Measurements from ENCODE around the gene UBE2K. TPM values are rescaled to one million over a fixed set of nuclear protein-coding genes. Genes with fewer than 3 reads are reported as not detected.

Gene UBE2K
- total RNA-seq, 2 experiments from 2014 or later = 35.9 to 41.3 TPM

- TF ChIP-seq CTCF (IDR thresholded peaks at IDR 0.05) = no peak
- ChIA-PET CTCF (no interaction called here), POLR2A (no interaction called here)
- DNase-seq (no peak), ATAC-seq (ENCODE audit: poor library complexity) (no peak)
- no peaks in the 10 kb centered on the region for H3K4me1 ChIP-seq (ENCODE audit: insufficient read depth, low read length)
- H3K4me3 ChIP-seq (ENCODE audit: low read length) = no peak overlapping the region
- no peaks in the 10 kb centered on the region for H3K9me3 ChIP-seq (ENCODE audit: control insufficient read depth in 1 of 2, insufficient read depth in 1 of 2, low read length in 2 of 2)
- peaks cover 81% of the 10 kb centered on the region for H3K36me3 Mint-ChIP-seq (ENCODE audit: low read depth)
- peaks cover 29% of the 10 kb centered on the region for H3K36me3 ChIP-seq (ENCODE audit: insufficient read depth, low read length)
- peaks cover 8% of the 10 kb centered on the region for H3K4me1 Mint-ChIP-seq (ENCODE audit: low read depth)
- H3K4me3 Mint-ChIP-seq = no peak overlapping the region
- intact Hi-C loops (cut with DNase I, micrococcal nuclease) = loop anchor here in 1 of 2 experiments (10.0 kb wide), 1 partner anchor 55 kb away; the partner anchor contains the start of gene UBE2K
- no peak overlapping the region for H3K27ac Mint-ChIP-seq
- H3K27me3 Mint-ChIP-seq = no peaks in the 10 kb centered on the region
- no peak overlapping the region for H3K27ac ChIP-seq (ENCODE audit: low read depth in 1 of 2, low read length in 2 of 2)
- no peaks in the 10 kb centered on the region for H3K27me3 ChIP-seq (ENCODE audit: control insufficient read depth in 1 of 2, insufficient read depth in 2 of 2, low read length in 2 of 2)
- no peaks in the 10 kb centered on the region for H3K9me3 Mint-ChIP-seq
These were observed 52.3 kb downstream of the UBE2K start for GRCh38 chr4:39750216-39750615.

GRCh38 chr4:39754309-39754708, 56.4 kb downstream of the UBE2K start:
- Histone ChIP-seq H3K4me1 (ENCODE audit: insufficient read depth, low read length) (no peaks in the 10 kb centered on the region), H3K4me3 (ENCODE audit: low read length) (no peak overlapping the region), H3K27me3 (ENCODE audit: control insufficient read depth in 1 of 2, insufficient read depth in 2 of 2, low read length in 2 of 2) (no peaks in the 10 kb centered on the region), H3K36me3 (ENCODE audit: insufficient read depth, low read length) (peaks cover 34% of the 10 kb centered on the region), H3K27ac (ENCODE audit: low read depth in 1 of 2, low read length in 2 of 2) (no peak overlapping the region), H3K9me3 (ENCODE audit: control insufficient read depth in 1 of 2, insufficient read depth in 1 of 2, low read length in 2 of 2) (no peaks in the 10 kb centered on the region)
- ATAC-seq (ENCODE audit: poor library complexity) (no peak), DNase-seq (no peak)
- POLR2A ChIA-PET = no interaction called here
- Mint-ChIP-seq H3K36me3 (ENCODE audit: low read depth) (peaks cover 79% of the 10 kb centered on the region), H3K9me3 (no peaks in the 10 kb centered on the region), H3K4me3 (no peak overlapping the region), H3K4me1 (ENCODE audit: low read depth) (no peaks in the 10 kb centered on the region), H3K27me3 (no peaks in the 10 kb centered on the region), H3K27ac (peak overlapping the region; percentile 2)
- TF ChIP-seq CTCF (IDR thresholded peaks at IDR 0.05) = no peak
- CTCF ChIA-PET = no interaction called here
- intact Hi-C loops (cut with DNase I, micrococcal nuclease) = loop anchor here in 1 of 2 experiments (10.0 kb wide), 1 partner anchor 60 kb away; the partner anchor contains the start of gene UBE2K

GRCh38 chr4:39756159-39756558, 58.2 kb downstream of the UBE2K start:
- Mint-ChIP-seq H3K4me3 (no peak overlapping the region), H3K4me1 (ENCODE audit: low read depth) (no peaks in the 10 kb centered on the region), H3K9me3 (no peaks in the 10 kb centered on the region), H3K27ac (no peak overlapping the region), H3K36me3 (ENCODE audit: low read depth) (peaks cover 76% of the 10 kb centered on the region), H3K27me3 (no peaks in the 10 kb centered on the region)
- ChIA-PET POLR2A (interaction anchor here (0.6 kb wide), 1 partner anchor 26 kb away, joined by 3 read pairs; no protein-coding TSS in a partner anchor), CTCF (interaction anchor here (0.6 kb wide), 1 partner anchor 194 kb away, joined by 3 read pairs; no protein-coding TSS in a partner anchor)
- DNase-seq (no peak), ATAC-seq (ENCODE audit: poor library complexity) (no peak)
- intact Hi-C loops (cut with DNase I, micrococcal nuclease) = loop anchor here in 1 of 2 experiments (10.0 kb wide), 1 partner anchor 61 kb away; the partner anchor contains the start of gene UBE2K
- Histone ChIP-seq H3K27ac (ENCODE audit: low read depth in 1 of 2, low read length in 2 of 2) (no peak overlapping the region), H3K36me3 (ENCODE audit: insufficient read depth, low read length) (peaks cover 38% of the 10 kb centered on the region), H3K4me1 (ENCODE audit: insufficient read depth, low read length) (no peaks in the 10 kb centered on the region), H3K9me3 (ENCODE audit: control insufficient read depth in 1 of 2, insufficient read depth in 1 of 2, low read length in 2 of 2) (no peaks in the 10 kb centered on the region), H3K4me3 (ENCODE audit: low read length) (no peak overlapping the region), H3K27me3 (ENCODE audit: control insufficient read depth in 1 of 2, insufficient read depth in 2 of 2, low read length in 2 of 2) (no peaks in the 10 kb centered on the region)
- no peak for TF ChIP-seq CTCF (IDR thresholded peaks at IDR 0.05)

All from CD4-positive, alpha-beta T cell (primary cell).